Prostate gland (tissue), 2 donors: ENCODE results near the gene PLA2G4D. TPM values are rescaled to one million over a fixed set of nuclear protein-coding genes. Genes with fewer than 3 reads are reported as not detected.

Experiments used
- DNase-seq: peaks from one replicate; pipeline ENCODE4 v3.0.0-alpha.2; 2019; ENCODE audit warnings: low spot score
- H3K27ac ChIP-seq, 2 donors: fragments of 200-600 bp; sonication (generic); 2 replicates each; pipeline ENCODE4 v1.5.1; 2017 to 2019
- H3K27me3 ChIP-seq: fragments of 200-600 bp; sonication (generic); replicated peaks from 2 replicates; pipeline ENCODE4 v1.5.1; 2019; ENCODE audit not compliant: insufficient read depth
- H3K36me3 ChIP-seq, 2 donors: fragments of 200-600 bp; sonication (generic); 1 replicate in 1 of 2; 2 replicates in 1 of 2; pipeline versions ENCODE4 v1.5.1 to v1.8.1; 2017 to 2019
- H3K4me1 ChIP-seq: fragments of 200-600 bp; sonication (generic); replicated peaks from 2 replicates; pipeline ENCODE4 v1.5.1; 2019
- H3K4me3 ChIP-seq, 2 donors: fragments of 200-600 bp; sonication (generic); 2 replicates each; pipeline ENCODE4 v1.5.1; 2017 to 2019
- H3K9me3 ChIP-seq: fragments of 200-600 bp; sonication (generic); 2 replicates; pipeline ENCODE4 v1.5.1; 2017
- CTCF ChIP-seq, 4 experiments: fragments of 200-600 bp in 2 of 4; fragments of 450-650 bp in 2 of 4; sonication (generic) in 2 of 4; IDR thresholded peaks; 1 replicate in 3 of 4; 2 replicates in 1 of 4; pipeline ENCODE4 v1.5.1; 2016 to 2019; ENCODE audit warnings: antibody characterized with exemption in 4 of 4, mild to moderate bottlenecking in 2 of 4, moderate library complexity in 2 of 4
- POLR2A ChIP-seq: fragments of 450-650 bp; IDR thresholded peaks from one replicate; pipeline ENCODE4 v1.6.1; 2016; ENCODE audit warnings: antibody characterized with exemption, mild to moderate bottlenecking
- POLR2AphosphoS5 ChIP-seq: sonication (generic); formaldehyde crosslinking; IDR thresholded peaks from one replicate; pipeline ENCODE4 v1.6.1; 2017; ENCODE audit warnings: antibody characterized with exemption
- WGBS: methylation state at CpG from one replicate; pipeline ENCODE4 v1.1.5; 2018; 5-methylcytosine and 5-hydroxymethylcytosine counted together
- intact Hi-C: fragments of 100-400 bp; cut with DNase I; formaldehyde crosslinking; loops from one replicate; pipeline ENCODE4 v1.14.2; 2022
- total RNA-seq, 2 donors: library from RNA; depleted of rRNA; stranded (reverse); fragments of >200 nt; gene quantifications; one replicate each; pipeline ENCODE4 v1.1.0, GENCODE V29; 2016

The PLA2G4D gene
- total RNA-seq, 2 donors from 2014 or later, result 1.5 to 2.1 TPM

GRCh38 chr15:42069025-42069424 is 25.3 kb downstream of the PLA2G4D start:
- TF ChIP-seq POLR2AphosphoS5, result no peak
- TF ChIP-seq CTCF (IDR thresholded peaks at IDR 0.05), result no peak
- no peak for TF ChIP-seq POLR2A
- no peaks in the 10 kb centered on the region for H3K27me3 ChIP-seq
- no peaks in the 10 kb centered on the region for H3K4me1 ChIP-seq
- no peak overlapping the region for H3K4me3 ChIP-seq
- H3K9me3 ChIP-seq, result no peaks in the 10 kb centered on the region
- intact Hi-C loops, result loop anchor here (5.0 kb wide), 1 partner anchor 68 kb away; no protein-coding TSS in a partner anchor
- no peak overlapping the region for H3K27ac ChIP-seq
- 88% methylated on average over 7 of the region's 7 CpGs for WGBS
- no peak for DNase-seq
- H3K36me3 ChIP-seq, result no peaks in the 10 kb centered on the region

DNA sequence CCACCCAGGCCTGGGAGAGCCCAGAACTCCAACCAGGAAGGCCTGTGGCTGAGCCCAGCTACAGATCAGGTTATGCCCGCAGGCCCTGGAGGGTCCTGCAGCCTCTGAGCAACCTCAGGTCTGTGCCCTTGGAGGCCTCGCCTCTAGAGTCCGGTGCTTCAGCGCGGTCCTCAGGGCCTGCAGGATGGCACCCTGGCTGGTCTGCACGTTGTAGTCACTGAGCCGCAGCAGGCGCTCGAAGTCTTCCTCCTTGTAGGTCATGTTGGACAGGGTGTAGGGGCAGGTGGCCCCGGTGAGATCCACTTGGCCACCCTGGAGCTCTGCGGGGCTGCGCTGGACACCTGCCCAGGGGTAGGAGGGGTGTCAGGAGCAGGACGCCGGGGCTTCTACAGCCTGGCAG is 25.8 kb downstream of the PLA2G4D start:
- DNase-seq, result no peak
- 85% methylated on average over 14 of the region's 14 CpGs for WGBS
- no peaks in the 10 kb centered on the region for H3K27me3 ChIP-seq
- no peak for TF ChIP-seq POLR2A
- TF ChIP-seq CTCF (IDR thresholded peaks at IDR 0.05), result no peak
- TF ChIP-seq POLR2AphosphoS5, result no peak
- no peak overlapping the region for H3K27ac ChIP-seq
- no peaks in the 10 kb centered on the region for H3K9me3 ChIP-seq
- no peaks in the 10 kb centered on the region for H3K4me1 ChIP-seq
- no peak overlapping the region for H3K4me3 ChIP-seq
- intact Hi-C loops, result loop anchor here (5.0 kb wide), 1 partner anchor 69 kb away; no protein-coding TSS in a partner anchor
- H3K36me3 ChIP-seq, result no peaks in the 10 kb centered on the region

- 40% methylated on average over 10 of the region's 10 CpGs for WGBS
Measured at GRCh38 chr15:42066764-42067415, 27.5 kb downstream of the PLA2G4D start.

DNA sequence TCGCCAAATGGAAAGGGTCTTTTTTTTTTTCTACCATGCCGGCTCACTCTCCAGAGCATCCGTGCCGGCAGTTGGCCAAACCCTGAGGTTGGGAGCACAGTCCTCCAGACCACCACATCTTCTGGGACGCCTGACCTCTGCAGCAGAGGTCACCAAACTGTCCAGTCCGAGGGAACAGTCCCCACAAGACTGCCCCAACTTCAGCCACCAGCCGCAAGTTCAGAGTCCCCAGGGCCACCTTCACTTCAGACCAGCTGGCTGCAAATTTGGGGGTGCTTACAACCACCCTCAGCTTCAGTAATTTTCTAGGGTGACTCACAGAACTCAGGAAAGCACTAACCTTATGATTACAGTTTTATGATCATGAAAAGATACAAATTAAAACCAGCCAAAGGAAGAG is 28.9 kb downstream of the PLA2G4D start:
- Histone ChIP-seq H3K36me3 (no peaks in the 10 kb centered on the region), H3K27me3 (no peaks in the 10 kb centered on the region), H3K4me3 (no peak overlapping the region), H3K9me3 (no peaks in the 10 kb centered on the region), H3K27ac (no peak overlapping the region), H3K4me1 (no peaks in the 10 kb centered on the region)
- intact Hi-C loops, result loop anchor here (5.0 kb wide), 1 partner anchor 72 kb away; no protein-coding TSS in a partner anchor
- no peak for DNase-seq
- 43% methylated on average over 7 of the region's 7 CpGs for WGBS
- TF ChIP-seq POLR2AphosphoS5 (no peak), POLR2A (no peak), CTCF (IDR thresholded peaks at IDR 0.05) (no peak)

More at GRCh38 chr15:42066764-42067415, 27.5 kb downstream of the PLA2G4D start:
- Histone ChIP-seq H3K27ac (no peak overlapping the region), H3K36me3 (no peaks in the 10 kb centered on the region), H3K27me3 (no peaks in the 10 kb centered on the region), H3K4me3 (no peak overlapping the region), H3K9me3 (no peaks in the 10 kb centered on the region), H3K4me1 (no peaks in the 10 kb centered on the region)
- intact Hi-C loops, result loop anchor here (5.0 kb wide), 1 partner anchor 70 kb away; no protein-coding TSS in a partner anchor
- no peak for TF ChIP-seq CTCF (IDR thresholded peaks at IDR 0.05)
- no peak for TF ChIP-seq POLR2A
- no peak for TF ChIP-seq POLR2AphosphoS5
- DNase-seq, result no peak

DNA sequence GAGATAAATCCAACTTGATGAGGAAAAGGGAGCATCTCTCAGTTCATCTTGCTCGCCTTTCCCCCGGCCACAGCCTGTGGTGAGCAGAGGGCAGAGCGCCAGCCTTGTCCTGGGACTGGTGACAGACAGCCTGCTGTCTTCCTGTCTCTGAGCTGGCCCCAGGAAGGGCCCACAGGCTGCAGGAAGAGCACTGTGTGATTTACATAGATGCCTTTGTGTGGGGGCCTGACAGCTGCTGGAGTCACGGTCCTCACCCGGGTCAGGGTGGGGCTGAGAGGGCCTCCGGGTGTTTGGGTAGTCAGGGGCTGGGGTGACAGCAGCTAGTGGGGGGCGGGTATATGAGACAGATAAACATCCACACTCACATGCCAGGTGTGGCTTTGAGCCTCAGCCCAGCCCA is 29.3 kb downstream of the PLA2G4D start:
- no peaks in the 10 kb centered on the region for H3K4me1 ChIP-seq
- intact Hi-C loops, result loop anchor here (5.0 kb wide), 1 partner anchor 72 kb away; no protein-coding TSS in a partner anchor
- H3K36me3 ChIP-seq, result no peaks in the 10 kb centered on the region
- H3K27me3 ChIP-seq, result no peaks in the 10 kb centered on the region
- no peak overlapping the region for H3K27ac ChIP-seq
- DNase-seq, result no peak
- no peak overlapping the region for H3K4me3 ChIP-seq
- WGBS, result 34% methylated on average over 6 of the region's 7 CpGs
- no peak for TF ChIP-seq POLR2AphosphoS5
- TF ChIP-seq CTCF (IDR thresholded peaks at IDR 0.05), result no peak
- no peak for TF ChIP-seq POLR2A
- no peaks in the 10 kb centered on the region for H3K9me3 ChIP-seq
